Naive thymus-derived CD4-positive, alpha-beta T cell (primary cell): ENCODE measurements around the gene PITHD1. TPM values are rescaled to one million over a fixed set of nuclear protein-coding genes. Genes with fewer than 3 reads are reported as not detected.

Experiments
- ATAC-seq: fragments of 150-1000 bp; cut with Tn5 transposase; 2 replicates; pipeline ENCODE4 v1.10.0; 2021; ENCODE audit warnings: mild to moderate bottlenecking, moderate library complexity
- CTCF ChIA-PET: fragments of 350-600 bp; sonication (Branson Sonifier 250); formaldehyde crosslinking; loops from one replicate; lab custom pipeline; 2021; ENCODE audit warnings: antibody characterized with exemption; lab: Charles Lee
- POLR2A ChIA-PET: fragments of 350-600 bp; sonication (Branson Sonifier 250); formaldehyde crosslinking; loops from one replicate; lab custom pipeline; 2021; ENCODE audit warnings: antibody characterized with exemption, inconsistent platforms; lab: Charles Lee
- DNase-seq, 9 donors: peaks; one replicate each; pipeline versions ENCODE4 v3.0.0 to v3.0.0-alpha.2; 2020 to 2022; ENCODE audit warnings: mixed read lengths in 1 of 9
- H3K27ac ChIP-seq: one replicate; pipeline ENCODE4 v1.7.0; 2013; ENCODE audit warnings: mild to moderate bottlenecking, low read depth, low read length, moderate library complexity
- H3K27me3 ChIP-seq, 2 donors: one replicate each; pipeline ENCODE4 v1.7.0; 2013; ENCODE audit warnings: low read length in 2 of 2, mild to moderate bottlenecking in 2 of 2, moderate library complexity in 2 of 2; ENCODE audit not compliant: control insufficient read depth in 2 of 2, insufficient read depth in 2 of 2
- H3K36me3 ChIP-seq, 3 experiments: 1 replicate in 2 of 3; 2 replicates in 1 of 3; pipeline ENCODE4 v1.7.0; 2013; ENCODE audit warnings: low read length in 3 of 3, mild to moderate bottlenecking in 3 of 3, moderate library complexity in 1 of 3; ENCODE audit not compliant: insufficient read depth in 3 of 3, control insufficient read depth in 2 of 3
- H3K4me1 ChIP-seq, 2 donors: one replicate each; pipeline ENCODE4 v1.7.0; 2013; ENCODE audit warnings: low read length in 2 of 2, mild to moderate bottlenecking in 2 of 2, moderate library complexity in 1 of 2; ENCODE audit not compliant: control insufficient read depth in 2 of 2, insufficient read depth in 2 of 2
- H3K4me3 ChIP-seq: 2 replicates; pipeline ENCODE4 v1.7.0; 2013; ENCODE audit warnings: mild to moderate bottlenecking, low read length
- H3K9me3 ChIP-seq, 3 experiments: 1 replicate in 2 of 3; 2 replicates in 1 of 3; pipeline ENCODE4 v1.7.0; 2013; ENCODE audit warnings: low read length in 3 of 3; ENCODE audit not compliant: control insufficient read depth in 2 of 3
- H3K27ac Mint-ChIP-seq, 9 donors: one replicate each; pipeline ENCODE4 v1.8.0; 2020 to 2022; ENCODE audit warnings: mixed read lengths in 9 of 9, mild to moderate bottlenecking in 8 of 9, moderate library complexity in 5 of 9, inconsistent platforms in 2 of 9
- H3K27me3 Mint-ChIP-seq, 5 donors: one replicate each; pipeline ENCODE4 v1.8.0; 2021 to 2022; ENCODE audit warnings: mixed read lengths in 5 of 5, mild to moderate bottlenecking in 1 of 5
- H3K36me3 Mint-ChIP-seq, 5 donors: one replicate each; pipeline ENCODE4 v1.8.0; 2020 to 2022; ENCODE audit warnings: mixed read lengths in 5 of 5, mild to moderate bottlenecking in 3 of 5, inconsistent platforms in 1 of 5
- H3K4me1 Mint-ChIP-seq, 7 donors: one replicate each; pipeline ENCODE4 v1.8.0; 2020 to 2022; ENCODE audit warnings: mixed read lengths in 7 of 7, mild to moderate bottlenecking in 3 of 7, inconsistent platforms in 1 of 7
- H3K4me3 Mint-ChIP-seq, 10 donors: one replicate each; pipeline ENCODE4 v1.8.0; 2020 to 2022; ENCODE audit warnings: mild to moderate bottlenecking in 10 of 10, mixed read lengths in 10 of 10, moderate library complexity in 6 of 10, inconsistent platforms in 2 of 10
- H3K9me3 Mint-ChIP-seq, 11 donors: one replicate each; pipeline ENCODE4 v1.8.0; 2020 to 2022; ENCODE audit warnings: mixed read lengths in 11 of 11, mild to moderate bottlenecking in 4 of 11, inconsistent platforms in 1 of 11, moderate library complexity in 1 of 11
- intact Hi-C, 2 donors: fragments of 100-400 bp; cut with micrococcal nuclease; formaldehyde crosslinking; loops; one replicate each; pipeline ENCODE4 v1.15.1; 2023
- polyA plus RNA-seq, 2 donors: library from polyadenylated mRNA; unstranded; fragments of 300-500 nt; fragmentation: Illumina TruSeq; gene quantifications; one replicate each; pipeline ENCODE4 v1.2.3, GENCODE V29; 2021
- total RNA-seq, 6 experiments: library from RNA in 5 of 6; stranded (reverse) in 5 of 6; gene quantifications; 1 replicate in 5 of 6; 2 replicates in 1 of 6; pipeline ENCODE4 v1.2.3 and lab custom pipeline; 2021 to 2026

PITHD1 gene
- total and polyA plus RNA-seq, 7 experiments from 2014 or later = 57.6 to 88.9 (median 81.8) TPM

- H3K4me3 Mint-ChIP-seq = no peak overlapping the region
- Histone ChIP-seq H3K27me3 (no peaks in the 10 kb centered on the region), H3K4me3 (no peak overlapping the region), H3K4me1 (peaks cover 0 to 10% of the 10 kb centered on the region in 2 donors), H3K36me3 (peaks cover 0 to 36% (median 5%) of the 10 kb centered on the region in 3 experiments), H3K27ac (no peak overlapping the region), H3K9me3 (no peaks in the 10 kb centered on the region)
- H3K27ac Mint-ChIP-seq = peak overlapping the region in 6 of 9 donors; percentile 9 to 82 (median 60)
- H3K36me3 Mint-ChIP-seq = peaks cover 0 to 16% (median 2%) of the 10 kb centered on the region in 5 donors
- ChIA-PET CTCF (interaction anchor here (0.7 to 3.7 kb wide), 15 partner anchors 8 to 106 kb away, joined by 3 to 32 read pairs (median 4); partner anchors contain the start of genes CNR2, FUCA1, GALE and HMGCL), POLR2A (interaction anchor here (0.9 to 3.9 kb wide), 4 partner anchors 10 to 144 kb away, joined by 4 to 22 read pairs (median 12); partner anchors contain the start of genes GALE and HMGCL)
- no peaks in the 10 kb centered on the region for H3K27me3 Mint-ChIP-seq
- H3K4me1 Mint-ChIP-seq = peaks cover 15 to 21% (median 17%) of the 10 kb centered on the region in 7 donors
- peak in 8 of 9 donors; percentile 29 to 54 (median 50) for DNase-seq
- H3K9me3 Mint-ChIP-seq = no peaks in the 10 kb centered on the region
- intact Hi-C loops = loop anchor here in 1 of 2 donors (1.0 kb wide), 1 partner anchor 106 kb away; no protein-coding TSS in a partner anchor
- peak; percentile 82 for ATAC-seq
Observed at GRCh38 chr1:23810818-23811540, 32.8 kb downstream of the PITHD1 start.

- intact Hi-C loops = no loop called here
- Histone ChIP-seq H3K27me3 (no peaks in the 10 kb centered on the region), H3K4me3 (no peak overlapping the region), H3K9me3 (no peaks in the 10 kb centered on the region), H3K27ac (no peak overlapping the region), H3K4me1 (peaks cover 0 to 10% of the 10 kb centered on the region in 2 donors), H3K36me3 (peaks cover 0 to 48% (median 11%) of the 10 kb centered on the region in 3 experiments)
- ChIA-PET POLR2A (interaction anchor here (3.9 kb wide), 1 partner anchor 13 kb away, joined by 20 read pairs; the partner anchor contains the start of gene GALE), CTCF (no interaction called here)
- ATAC-seq (no peak), DNase-seq (no peak)
- Mint-ChIP-seq H3K4me1 (peaks cover 10 to 18% (median 17%) of the 10 kb centered on the region in 7 donors), H3K27ac (peak overlapping the region in 1 of 9 donors; percentile 5), H3K4me3 (no peak overlapping the region), H3K36me3 (peaks cover 0 to 29% (median 7%) of the 10 kb centered on the region in 5 donors), H3K9me3 (no peaks in the 10 kb centered on the region), H3K27me3 (no peaks in the 10 kb centered on the region)
Observed at GRCh38 chr1:23814016-23814415, 35.8 kb downstream of the PITHD1 start.

- Mint-ChIP-seq H3K36me3 (peaks cover 0 to 35% (median 10%) of the 10 kb centered on the region in 5 donors), H3K27ac (no peak overlapping the region), H3K27me3 (no peaks in the 10 kb centered on the region), H3K9me3 (no peaks in the 10 kb centered on the region), H3K4me3 (no peak overlapping the region), H3K4me1 (peaks cover 0 to 6% (median 1%) of the 10 kb centered on the region in 7 donors)
- CTCF ChIA-PET = interaction anchor here (0.6 to 1.5 kb wide), 3 partner anchors 8 to 160 kb away, joined by 3 to 4 read pairs (median 3); partner anchors contain the start of gene HMGCL
- POLR2A ChIA-PET = interaction anchor here (0.8 to 1.2 kb wide), 4 partner anchors 8 to 142 kb away, joined by 3 to 4 read pairs (median 3); no protein-coding TSS in a partner anchor
- ATAC-seq = no peak
- DNase-seq = no peak
- Histone ChIP-seq H3K4me3 (no peak overlapping the region), H3K27ac (no peak overlapping the region), H3K4me1 (no peaks in the 10 kb centered on the region), H3K36me3 (peaks cover 0 to 58% (median 11%) of the 10 kb centered on the region in 3 experiments), H3K27me3 (no peaks in the 10 kb centered on the region), H3K9me3 (no peaks in the 10 kb centered on the region)
- intact Hi-C loops = no loop called here
Observed at GRCh38 chr1:23816361-23816760, 38.1 kb downstream of the PITHD1 start.

- Histone ChIP-seq H3K27ac (no peak overlapping the region), H3K9me3 (no peaks in the 10 kb centered on the region), H3K36me3 (peaks cover 0 to 56% (median 11%) of the 10 kb centered on the region in 3 experiments), H3K4me3 (no peak overlapping the region), H3K27me3 (no peaks in the 10 kb centered on the region), H3K4me1 (no peaks in the 10 kb centered on the region)
- H3K4me3 Mint-ChIP-seq = no peak overlapping the region
- H3K36me3 Mint-ChIP-seq = peaks cover 0 to 33% (median 10%) of the 10 kb centered on the region in 5 donors
- H3K4me1 Mint-ChIP-seq = peaks cover 0 to 6% (median 0%) of the 10 kb centered on the region in 7 donors
- H3K27ac Mint-ChIP-seq = no peak overlapping the region
- ChIA-PET POLR2A (interaction anchor here (0.8 to 1.2 kb wide), 3 partner anchors 8 to 142 kb away, joined by 3 to 4 read pairs (median 3); no protein-coding TSS in a partner anchor), CTCF (interaction anchor here (1.0 to 1.5 kb wide), 2 partner anchors 8 to 10 kb away, joined by 3 to 4 read pairs; partner anchors contain the start of gene HMGCL)
- no peaks in the 10 kb centered on the region for H3K27me3 Mint-ChIP-seq
- no peaks in the 10 kb centered on the region for H3K9me3 Mint-ChIP-seq
- ATAC-seq (no peak), DNase-seq (no peak)
- intact Hi-C loops = no loop called here
Observed at GRCh38 chr1:23816906-23817305, 38.7 kb downstream of the PITHD1 start.

GRCh38 chr1:23817633-23818032 is 39.4 kb downstream of the PITHD1 start:
- H3K27ac ChIP-seq = no peak overlapping the region
- CTCF ChIA-PET = interaction anchor here (1.5 kb wide), 1 partner anchor 11 kb away, joined by 4 read pairs; no protein-coding TSS in a partner anchor
- Mint-ChIP-seq H3K4me1 (peaks cover 0 to 6% (median 0%) of the 10 kb centered on the region in 7 donors), H3K27ac (peak overlapping the region in 1 of 9 donors; percentile 31), H3K9me3 (no peaks in the 10 kb centered on the region), H3K36me3 (peaks cover 0 to 30% (median 10%) of the 10 kb centered on the region in 5 donors), H3K27me3 (no peaks in the 10 kb centered on the region), H3K4me3 (no peak overlapping the region)
- no peaks in the 10 kb centered on the region for H3K4me1 ChIP-seq
- H3K4me3 ChIP-seq = no peak overlapping the region
- no peak for ATAC-seq
- POLR2A ChIA-PET = interaction anchor here (0.5 kb wide), 1 partner anchor 746 kb away, joined by 3 read pairs; no protein-coding TSS in a partner anchor
- intact Hi-C loops = no loop called here
- DNase-seq = no peak
- peaks cover 0 to 49% (median 11%) of the 10 kb centered on the region in 3 experiments for H3K36me3 ChIP-seq
- H3K27me3 ChIP-seq = no peaks in the 10 kb centered on the region
- no peaks in the 10 kb centered on the region for H3K9me3 ChIP-seq

- ATAC-seq (no peak), DNase-seq (no peak)
- H3K4me1 ChIP-seq = peaks cover 6% of the 10 kb centered on the region in 2 donors
- H3K36me3 ChIP-seq = peaks cover 0 to 15% (median 0%) of the 10 kb centered on the region in 3 experiments
- H3K9me3 Mint-ChIP-seq = no peaks in the 10 kb centered on the region
- POLR2A ChIA-PET = interaction anchor here (0.6 to 5.2 kb wide), 6 partner anchors 14 to 1639 kb away, joined by 3 to 41 read pairs (median 5); partner anchors contain the start of genes FUCA1, GALE and PNRC2
- CTCF ChIA-PET = interaction anchor here (0.6 to 2.3 kb wide), 3 partner anchors 12 to 74 kb away, joined by 4 to 10 read pairs (median 5); no protein-coding TSS in a partner anchor
- intact Hi-C loops = loop anchor here in 1 of 2 donors (2.0 kb wide), 1 partner anchor 15 kb away; no protein-coding TSS in a partner anchor
- no peaks in the 10 kb centered on the region for H3K27me3 ChIP-seq
- H3K4me3 ChIP-seq = no peak overlapping the region
- no peaks in the 10 kb centered on the region for H3K9me3 ChIP-seq
- peak overlapping the region in 9 of 10 donors; percentile 42 to 95 (median 92) for H3K4me3 Mint-ChIP-seq
- H3K27ac Mint-ChIP-seq = peak overlapping the region in 7 of 9 donors; percentile 40 to 96 (median 92)
- peak overlapping the region; percentile 95 for H3K27ac ChIP-seq
- peaks cover 11 to 33% (median 20%) of the 10 kb centered on the region in 7 donors for H3K4me1 Mint-ChIP-seq
- H3K27me3 Mint-ChIP-seq = peaks cover 0 to 3% (median 0%) of the 10 kb centered on the region in 5 donors
- peaks cover 0 to 9% (median 3%) of the 10 kb centered on the region in 5 donors for H3K36me3 Mint-ChIP-seq
Observed at GRCh38 chr1:23823767-23824166, 45.5 kb downstream of the PITHD1 start.
